Astrocyte of the spinal cord (primary cell): Measurements from ENCODE around the gene HSCB.
A peak's percentile ranks its signal among the peaks of the same experiment; 100 is the strongest.

Experiments
- DNase-seq: peaks from one replicate; pipeline ENCODE4 v3.0.0; 2011; ENCODE audit warnings: low read depth, low spot score
- H3K4me3 ChIP-seq: 2 replicates; pipeline ENCODE4 v1.5.1; 2011; ENCODE audit warnings: low read depth, mild to moderate bottlenecking, low read length, moderate library complexity
- in situ Hi-C: cut with HindIII; loops from 2 replicates; pipeline ENCODE4 v1.10.0; 2017; ENCODE audit warnings: low sequenced_read_pairs
- TF ChIP-seq, protein P1 (sequence below): IDR thresholded peaks from 2 replicates; pipeline ENCODE4 v1.5.1; 2012; ENCODE audit warnings: low read depth, mild to moderate bottlenecking, low read length, inconsistent platforms

Gene HSCB

DNA sequence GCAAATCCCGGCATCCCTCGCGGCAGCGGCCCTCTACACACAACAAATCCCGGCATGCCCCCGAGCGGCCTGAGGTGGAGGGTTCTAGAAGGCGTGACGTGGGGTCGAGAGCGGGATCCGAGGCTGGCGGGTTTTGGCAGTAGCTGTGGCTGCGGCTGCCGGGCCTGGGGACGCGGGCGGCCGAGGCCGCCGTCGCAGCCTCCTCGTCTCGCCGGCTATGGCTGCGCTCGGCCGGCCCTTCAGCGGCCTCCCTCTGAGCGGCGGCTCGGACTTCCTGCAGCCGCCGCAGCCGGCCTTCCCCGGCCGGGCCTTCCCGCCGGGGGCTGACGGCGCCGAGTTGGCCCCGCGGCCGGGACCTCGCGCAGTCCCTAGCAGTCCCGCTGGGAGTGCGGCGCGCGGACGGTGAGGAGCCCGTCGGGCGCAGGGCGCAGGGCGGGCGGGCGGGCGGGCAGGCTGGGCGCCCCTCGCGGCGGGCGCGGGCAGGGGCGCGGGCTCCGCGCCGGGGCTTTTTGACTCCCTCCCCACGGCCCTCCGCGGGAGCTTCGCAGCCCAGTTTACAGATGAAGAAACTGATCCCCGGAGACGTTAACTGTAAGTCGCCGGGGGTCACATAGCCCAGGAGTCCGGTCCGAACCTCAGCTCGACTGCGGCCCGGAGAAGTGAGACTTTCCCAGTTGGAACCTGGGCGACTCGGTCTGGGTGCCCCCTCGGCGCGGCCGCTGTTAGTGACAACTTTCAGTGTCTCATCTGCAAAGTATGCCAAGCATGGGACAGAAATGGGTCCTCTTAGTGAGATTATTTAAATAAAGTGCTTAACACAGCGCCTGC, 31.0 kb downstream of the HSCB start, which contains the start of gene CCDC117:
CCDC117 (plus strand) TSS at position 63 of the 828 bp plus-strand sequence; CDS start at position 218, 155 bp downstream.
- in situ Hi-C loops, result no loop called here
- H3K4me3 ChIP-seq, result peak within 1 kb of the TSS; percentile 87
- DNase-seq, result peak; percentile 95
- TF ChIP-seq, protein P1, sequence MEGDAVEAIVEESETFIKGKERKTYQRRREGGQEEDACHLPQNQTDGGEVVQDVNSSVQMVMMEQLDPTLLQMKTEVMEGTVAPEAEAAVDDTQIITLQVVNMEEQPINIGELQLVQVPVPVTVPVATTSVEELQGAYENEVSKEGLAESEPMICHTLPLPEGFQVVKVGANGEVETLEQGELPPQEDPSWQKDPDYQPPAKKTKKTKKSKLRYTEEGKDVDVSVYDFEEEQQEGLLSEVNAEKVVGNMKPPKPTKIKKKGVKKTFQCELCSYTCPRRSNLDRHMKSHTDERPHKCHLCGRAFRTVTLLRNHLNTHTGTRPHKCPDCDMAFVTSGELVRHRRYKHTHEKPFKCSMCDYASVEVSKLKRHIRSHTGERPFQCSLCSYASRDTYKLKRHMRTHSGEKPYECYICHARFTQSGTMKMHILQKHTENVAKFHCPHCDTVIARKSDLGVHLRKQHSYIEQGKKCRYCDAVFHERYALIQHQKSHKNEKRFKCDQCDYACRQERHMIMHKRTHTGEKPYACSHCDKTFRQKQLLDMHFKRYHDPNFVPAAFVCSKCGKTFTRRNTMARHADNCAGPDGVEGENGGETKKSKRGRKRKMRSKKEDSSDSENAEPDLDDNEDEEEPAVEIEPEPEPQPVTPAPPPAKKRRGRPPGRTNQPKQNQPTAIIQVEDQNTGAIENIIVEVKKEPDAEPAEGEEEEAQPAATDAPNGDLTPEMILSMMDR, result peak; percentile 22

DNA sequence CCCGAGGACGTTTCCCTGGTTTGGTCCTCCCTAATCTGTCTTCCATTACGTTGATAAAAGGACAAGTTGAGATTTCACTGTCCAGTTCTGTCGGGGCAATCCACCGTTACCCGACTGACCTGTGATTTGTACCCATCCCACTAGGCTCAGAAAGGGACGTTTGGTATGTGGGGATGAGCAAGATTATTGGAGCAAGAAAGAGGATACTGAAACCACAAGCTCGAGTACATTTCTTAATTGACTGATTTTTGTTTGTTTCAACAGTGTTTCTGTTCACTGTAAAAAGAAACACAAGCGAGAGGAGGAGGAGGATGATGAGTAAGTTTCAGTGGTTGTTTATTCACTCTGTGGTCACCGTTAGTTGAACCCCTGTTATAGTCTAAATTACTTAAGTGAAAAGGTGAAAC, 31.6 kb downstream of the HSCB start:
- in situ Hi-C loops, result no loop called here
- peak overlapping the region; percentile 87 for H3K4me3 ChIP-seq
- peak; percentile 52 for DNase-seq
- TF ChIP-seq, protein P1, result no peak

DNA sequence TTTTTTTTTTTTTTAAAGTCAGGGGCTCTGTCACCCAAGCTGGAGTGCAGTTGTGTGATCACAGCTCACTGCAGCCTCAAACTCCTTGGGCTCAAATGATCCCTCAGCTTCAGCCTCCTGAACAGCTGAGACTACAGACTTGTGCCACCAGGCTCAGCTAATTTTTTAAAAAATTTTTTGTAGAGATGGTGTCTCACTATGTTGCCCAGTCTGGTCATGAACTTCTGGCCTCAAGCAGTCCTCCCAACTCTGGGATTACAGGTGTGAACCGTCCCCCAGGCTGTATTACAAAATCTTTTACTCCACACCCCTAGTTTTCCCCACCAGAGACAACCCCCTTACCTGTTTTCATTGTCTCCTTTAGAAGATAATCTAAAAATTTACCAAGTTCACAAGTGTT, 32.5 kb downstream of the HSCB start:
- no peak for DNase-seq
- in situ Hi-C loops, result no loop called here
- no peak overlapping the region for H3K4me3 ChIP-seq
- TF ChIP-seq, protein P1, result no peak

DNA sequence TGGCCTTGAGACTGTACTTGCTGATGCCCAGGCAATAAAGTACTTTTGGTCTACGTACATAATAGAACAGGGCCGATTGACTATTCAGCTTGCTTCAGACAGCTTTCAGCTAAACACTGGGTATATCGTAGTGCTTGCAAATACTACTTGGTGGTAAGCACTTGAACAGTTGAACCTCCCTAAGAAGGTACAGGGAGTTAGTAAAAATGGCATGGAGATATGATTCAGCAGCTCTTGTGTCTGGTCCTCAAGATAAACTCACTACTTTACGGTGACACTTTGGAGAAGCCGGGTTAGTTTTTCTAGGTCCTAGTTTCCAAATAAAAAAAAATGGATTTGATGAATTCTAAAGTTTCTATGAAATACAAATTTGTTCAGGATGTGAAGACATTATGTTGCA, 38.0 kb downstream of the HSCB start:
- TF ChIP-seq, protein P1, result no peak
- no peak for DNase-seq
- in situ Hi-C loops, result no loop called here

DNA sequence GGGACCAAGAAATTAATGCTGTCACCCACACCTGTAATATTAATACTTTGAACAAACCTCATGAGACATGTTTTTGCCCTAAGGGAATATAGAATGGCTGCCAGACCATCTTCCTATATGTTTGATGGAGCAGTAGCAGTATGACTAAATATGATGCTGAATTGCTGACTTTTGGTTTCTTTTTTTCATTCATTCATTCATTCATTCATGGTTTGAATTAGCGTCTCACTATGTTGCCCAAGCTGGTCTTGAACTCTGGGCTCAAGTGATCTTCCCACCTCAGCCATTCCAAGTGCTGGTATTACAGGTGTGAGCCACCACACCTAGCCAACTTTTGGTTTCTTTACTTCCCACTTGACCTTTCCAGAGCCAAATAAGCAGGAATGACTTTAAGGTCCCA, 38.5 kb downstream of the HSCB start:
- TF ChIP-seq, protein P1, result no peak
- in situ Hi-C loops, result no loop called here
- no peak for DNase-seq
- H3K4me3 ChIP-seq, result no peak overlapping the region

More for the DNA sequence above, 38.0 kb downstream of the HSCB start:
- no peak overlapping the region for H3K4me3 ChIP-seq

DNA sequence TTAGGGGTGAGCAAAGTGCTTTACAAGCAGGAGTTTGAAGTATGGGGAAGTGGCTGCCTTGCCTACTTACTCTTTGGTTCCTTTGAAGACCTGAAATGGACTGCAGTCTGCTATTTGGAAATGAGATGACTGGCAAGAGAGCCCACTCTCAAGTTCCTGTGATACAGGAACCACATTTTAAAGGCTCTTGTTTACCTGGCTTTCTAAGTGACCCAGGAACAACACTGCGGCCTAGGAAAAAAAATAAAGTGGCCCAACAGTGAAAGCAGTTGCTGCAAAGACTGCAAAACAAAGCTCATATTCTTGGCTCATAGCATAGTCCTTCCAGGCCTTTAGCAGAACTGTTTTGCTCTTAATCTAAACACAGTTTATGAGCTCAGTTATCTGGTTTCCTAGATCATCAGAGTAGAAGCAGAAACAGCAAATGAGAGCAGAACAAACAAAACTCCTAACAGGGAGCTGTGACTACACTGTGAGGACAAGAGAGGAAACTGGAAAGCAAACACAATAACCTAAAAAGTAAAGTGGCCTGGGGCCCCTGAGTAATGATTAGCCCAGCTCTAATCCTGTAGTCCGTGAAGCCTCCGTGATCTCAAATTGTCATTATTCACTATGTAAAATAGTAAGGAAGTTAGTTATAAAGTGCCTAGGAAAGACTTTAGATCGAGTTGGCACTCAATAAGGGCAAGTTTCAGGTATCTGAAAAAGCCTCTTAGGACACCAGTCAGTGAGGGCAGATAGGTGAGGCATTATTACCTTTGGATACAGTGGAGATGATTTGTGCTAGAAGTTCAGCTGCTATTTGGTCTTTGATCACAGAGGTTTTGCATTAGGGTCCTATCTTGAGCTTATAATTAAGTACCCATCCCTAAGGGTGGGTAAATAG, 42.2 kb downstream of the HSCB start:
- H3K4me3 ChIP-seq, result no peak overlapping the region
- DNase-seq, result no peak
- TF ChIP-seq, protein P1, result no peak
- in situ Hi-C loops, result no loop called here
